Endodermal cell (in vitro differentiated cells): ENCODE data around the gene MRPL36. TPM values are rescaled to one million over a fixed set of nuclear protein-coding genes. Genes with fewer than 3 reads are reported as not detected.
A peak's percentile ranks its signal among the peaks of the same experiment; 100 is the strongest.

Source experiments
- DNase-seq: peaks from one replicate; pipeline ENCODE4 v3.0.0-alpha.2; 2017
- H3K27ac ChIP-seq: 2 replicates; pipeline ENCODE4 v1.5.1; 2013; ENCODE audit warnings: mild to moderate bottlenecking, low read depth, low read length, moderate library complexity
- H3K27me3 ChIP-seq: 2 replicates; pipeline ENCODE4 v1.6.1; 2013; ENCODE audit warnings: mild to moderate bottlenecking, low read length, moderate library complexity; ENCODE audit not compliant: insufficient read depth, control insufficient read depth, poor library complexity, severe bottlenecking
- H3K36me3 ChIP-seq: 2 replicates; pipeline ENCODE4 v1.7.0; 2013; ENCODE audit warnings: mild to moderate bottlenecking, low read length, moderate library complexity; ENCODE audit not compliant: control insufficient read depth, insufficient read depth
- H3K4me1 ChIP-seq: one replicate; pipeline ENCODE4 v1.7.0; 2013; ENCODE audit warnings: low read length; ENCODE audit not compliant: control insufficient read depth, insufficient read depth
- H3K4me3 ChIP-seq: 2 replicates; pipeline ENCODE4 v1.5.1; 2013; ENCODE audit warnings: mild to moderate bottlenecking, low read length, moderate library complexity
- H3K9ac ChIP-seq: 2 replicates; pipeline ENCODE4 v1.6.1; 2013; ENCODE audit warnings: mild to moderate bottlenecking, low read length, moderate library complexity; ENCODE audit not compliant: poor library complexity, severe bottlenecking; ENCODE audit errors: extremely low read depth
- H3K9me3 ChIP-seq: 2 replicates; pipeline ENCODE4 v1.6.1; 2013; ENCODE audit warnings: mild to moderate bottlenecking, low read length, moderate library complexity; ENCODE audit not compliant: control insufficient read depth
- H3K27ac Mint-ChIP-seq: 2 replicates; pipeline ENCODE4 v1.8.0; 2020; ENCODE audit warnings: mixed read lengths
- H3K27me3 Mint-ChIP-seq: 2 replicates; pipeline ENCODE4 v1.8.0; 2021; ENCODE audit warnings: mild to moderate bottlenecking, mixed read lengths; ENCODE audit not compliant: insufficient read depth
- H3K36me3 Mint-ChIP-seq: 2 replicates; pipeline ENCODE4 v1.8.0; 2020; ENCODE audit warnings: low read depth, mixed read lengths
- H3K4me1 Mint-ChIP-seq: 2 replicates; pipeline ENCODE4 v1.8.0; 2020; ENCODE audit warnings: mixed read lengths
- H3K4me3 Mint-ChIP-seq: 2 replicates; pipeline ENCODE4 v1.8.0; 2020; ENCODE audit warnings: mild to moderate bottlenecking, moderate library complexity, mixed read lengths
- H3K9me3 Mint-ChIP-seq: 2 replicates; pipeline ENCODE4 v1.8.0; 2020; ENCODE audit warnings: mild to moderate bottlenecking, mixed read lengths
- CTCF ChIP-seq: fragments of 200-600 bp; sonication (generic); conservative IDR thresholded peaks from 2 replicates; pipeline ENCODE4 v1.5.0; 2021; ENCODE audit warnings: antibody characterized with exemption, mild to moderate bottlenecking
- WGBS, 2 experiments: methylation state at CpG; one replicate each; pipeline versions ENCODE4 v1.1.5 to v1.1.7; 2013; ENCODE audit warnings: missing lambda C conversion rate in 2 of 2, mixed read lengths in 1 of 2; ENCODE audit not compliant: insufficient coverage in 1 of 2, insufficient read length in 1 of 2; 5-methylcytosine and 5-hydroxymethylcytosine counted together
- total RNA-seq, 2 donors: library from RNA; stranded (reverse); fragmentation: NEBNext Ultra II Directional in 1 of 2; extraction: Animal tissue kit (Norgen Biotek cat#: 25700) in 1 of 2; gene quantifications; 2 replicates in 1 of 2; 3 replicates in 1 of 2; pipeline ENCODE4 v1.2.1, GENCODE V29; 2021

Gene MRPL36
- total RNA-seq, 2 donors from 2014 or later, result 44.0 to 49.7 TPM

- no peaks in the 10 kb centered on the region for H3K4me1 Mint-ChIP-seq
- peak; percentile 14 for DNase-seq
These were observed 42.1 kb downstream of the MRPL36 start for GRCh38 chr5:1757511-1757910.

GRCh38 chr5:1756481-1756880, 43.2 kb downstream of the MRPL36 start:
- no peaks in the 10 kb centered on the region for H3K9me3 ChIP-seq
- no peak overlapping the region for H3K4me3 ChIP-seq
- Mint-ChIP-seq H3K27ac (no peak overlapping the region), H3K27me3 (no peaks in the 10 kb centered on the region), H3K4me3 (no peak overlapping the region), H3K4me1 (no peaks in the 10 kb centered on the region), H3K9me3 (peaks cover 18% of the 10 kb centered on the region), H3K36me3 (no peaks in the 10 kb centered on the region)
- peak; percentile 15 for DNase-seq
- 79 to 88% methylated on average over 11 of the region's 11 CpGs for WGBS, 2 experiments
- H3K27ac ChIP-seq, result no peak overlapping the region
- no peaks in the 10 kb centered on the region for H3K4me1 ChIP-seq
- no peaks in the 10 kb centered on the region for H3K27me3 ChIP-seq
- no peak for TF ChIP-seq CTCF
- H3K9ac ChIP-seq, result no peak overlapping the region
- H3K36me3 ChIP-seq, result no peaks in the 10 kb centered on the region

More at GRCh38 chr5:1757511-1757910, 42.1 kb downstream of the MRPL36 start:
- 87 to 99% methylated on average over 7 to 10 of the region's 10 CpGs for WGBS, 2 experiments
- Histone ChIP-seq H3K27me3 (no peaks in the 10 kb centered on the region), H3K9ac (no peak overlapping the region), H3K27ac (no peak overlapping the region), H3K9me3 (no peaks in the 10 kb centered on the region), H3K4me3 (no peak overlapping the region), H3K4me1 (no peaks in the 10 kb centered on the region), H3K36me3 (no peaks in the 10 kb centered on the region)
- no peak overlapping the region for H3K4me3 Mint-ChIP-seq
- no peak for TF ChIP-seq CTCF
- H3K36me3 Mint-ChIP-seq, result no peaks in the 10 kb centered on the region
- no peaks in the 10 kb centered on the region for H3K27me3 Mint-ChIP-seq
- H3K27ac Mint-ChIP-seq, result no peak overlapping the region
- H3K9me3 Mint-ChIP-seq, result peaks cover 18% of the 10 kb centered on the region

GRCh38 chr5:1755321-1755949, 44.2 kb downstream of the MRPL36 start:
- Mint-ChIP-seq H3K36me3 (no peaks in the 10 kb centered on the region), H3K9me3 (peaks cover 18% of the 10 kb centered on the region), H3K4me3 (no peak overlapping the region), H3K27ac (no peak overlapping the region), H3K27me3 (no peaks in the 10 kb centered on the region), H3K4me1 (no peaks in the 10 kb centered on the region)
- Histone ChIP-seq H3K27ac (no peak overlapping the region), H3K9ac (no peak overlapping the region), H3K4me1 (no peaks in the 10 kb centered on the region), H3K9me3 (no peaks in the 10 kb centered on the region), H3K27me3 (no peaks in the 10 kb centered on the region), H3K36me3 (no peaks in the 10 kb centered on the region), H3K4me3 (no peak overlapping the region)
- WGBS, 2 experiments, result 84 to 87% methylated on average over 10 to 14 of the region's 14 CpGs
- no peak for TF ChIP-seq CTCF
- DNase-seq, result peak; percentile 39
